Heart left ventricle (tissue), 13 donors: ENCODE data around the gene CCDC71.

Experiments
- POLR2A ChIP-seq, 2 donors: fragments of 450-650 bp; IDR thresholded peaks; one replicate each; pipeline ENCODE4 v1.6.1; 2017; ENCODE audit warnings: antibody characterized with exemption in 2 of 2, mild to moderate bottlenecking in 2 of 2, moderate library complexity in 2 of 2
- TF ChIP-seq, protein P1 (sequence below), 12 donors: fragments of 200-600 bp; sonication (generic) in 4 of 12; IDR thresholded peaks; one replicate each; pipeline versions ENCODE4 v1.5.0 to v1.8.0; 2018 to 2022; ENCODE audit warnings: antibody characterized with exemption in 12 of 12, mild to moderate bottlenecking in 5 of 12
- donor health status: ischemic (EF 13 %, LVEDD 7.1; RV severe dilation, severe dysfunction).
- donor health status: DM: no; HTN: yes; CAD: no.
- donor health status: DM: no; HTN: no; CAD: no.
- donor health status: ischemic (EF 25% LVEDD 6.9; RV normal size, moderate dysfunction).
- donor health status: ischemic (EF 25% LVEDD 5.7; RV mildly dilated, moderate dysfunction).
- donor health status: ischemic (EF 35%, LVEDD 5.7; RV mildly dilated, moderate dysfunction).
- donor health status: nonischemic (EF 11% LVEDD 7.7; RV severe dilation, severe dysfunction).
- donor health status: DM: yes; HTN: yes; CAD: no.
- donor health status: PGD.
- donor health status: ischemic (EF 29% LVEDD 5.4; RV normal size, mild dysfunction).
- donor health status: nonischemic (EF 23%, LVEDD 6.1; RV moderate dilation, normal function).

DNA sequence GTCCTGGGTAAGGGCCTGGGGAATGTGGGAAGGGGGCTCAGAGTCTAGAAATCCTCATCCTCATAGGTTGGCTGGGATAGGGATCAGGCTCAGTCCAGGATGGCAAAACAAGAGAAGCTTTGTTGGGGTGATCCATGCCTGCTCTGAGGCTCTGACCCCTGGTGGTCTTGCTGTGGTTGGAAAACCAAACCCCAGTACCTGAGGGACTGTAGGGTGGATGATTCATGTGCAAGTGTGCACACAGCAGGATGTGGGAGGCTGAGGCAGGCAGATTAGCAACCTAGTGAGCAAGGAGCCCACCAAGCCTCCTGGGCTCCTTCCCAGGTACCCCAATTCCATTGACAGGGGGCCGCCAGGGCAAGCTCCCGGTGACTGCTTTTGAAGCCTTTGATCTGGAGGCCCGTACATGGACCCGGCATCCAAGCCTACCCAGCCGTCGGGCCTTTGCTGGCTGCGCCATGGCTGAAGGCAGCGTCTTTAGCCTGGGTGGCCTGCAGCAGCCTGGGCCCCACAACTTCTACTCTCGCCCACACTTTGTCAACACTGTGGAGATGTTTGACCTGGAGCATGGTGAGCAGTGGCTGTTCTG is 8.4 kb upstream of the CCDC71 start:
- TF ChIP-seq, protein P1, sequence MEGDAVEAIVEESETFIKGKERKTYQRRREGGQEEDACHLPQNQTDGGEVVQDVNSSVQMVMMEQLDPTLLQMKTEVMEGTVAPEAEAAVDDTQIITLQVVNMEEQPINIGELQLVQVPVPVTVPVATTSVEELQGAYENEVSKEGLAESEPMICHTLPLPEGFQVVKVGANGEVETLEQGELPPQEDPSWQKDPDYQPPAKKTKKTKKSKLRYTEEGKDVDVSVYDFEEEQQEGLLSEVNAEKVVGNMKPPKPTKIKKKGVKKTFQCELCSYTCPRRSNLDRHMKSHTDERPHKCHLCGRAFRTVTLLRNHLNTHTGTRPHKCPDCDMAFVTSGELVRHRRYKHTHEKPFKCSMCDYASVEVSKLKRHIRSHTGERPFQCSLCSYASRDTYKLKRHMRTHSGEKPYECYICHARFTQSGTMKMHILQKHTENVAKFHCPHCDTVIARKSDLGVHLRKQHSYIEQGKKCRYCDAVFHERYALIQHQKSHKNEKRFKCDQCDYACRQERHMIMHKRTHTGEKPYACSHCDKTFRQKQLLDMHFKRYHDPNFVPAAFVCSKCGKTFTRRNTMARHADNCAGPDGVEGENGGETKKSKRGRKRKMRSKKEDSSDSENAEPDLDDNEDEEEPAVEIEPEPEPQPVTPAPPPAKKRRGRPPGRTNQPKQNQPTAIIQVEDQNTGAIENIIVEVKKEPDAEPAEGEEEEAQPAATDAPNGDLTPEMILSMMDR (IDR thresholded peaks at IDR 0.05) = no peak
- no peak for TF ChIP-seq POLR2A (IDR thresholded peaks at IDR 0.05)
